ENCODE measurements around the gene CISD1.

GRCh38 chr10:58311026-58311425 lies 42.1 kb downstream of the CISD1 start:
- TF ChIP-seq EP300 (IDR thresholded peaks at IDR 0.05; ENCODE audit: borderline replicate concordance in 1 of 2, control insufficient read depth in 1 of 2, low read depth in 2 of 2, low read length in 2 of 2) (no peak), TCF12 (IDR thresholded peaks at IDR 0.05; ENCODE audit: low read depth, low read length) (no peak)

All from GM12878 (cell line).